Activated B cell treated with CpG ODN at 0.5 μM for 24 hours (primary cell): Measurements from ENCODE around the gene TLR9. TPM values are rescaled to one million over a fixed set of nuclear protein-coding genes. Genes with fewer than 3 reads are reported as not detected.
"Not testable (repeated sequence)": the region's sequence is repeated elsewhere in the genome, so short reads cannot be mapped to it uniquely, and the experiment has no call there.

Source experiments
- ATAC-seq: fragments of 200-7000 bp; cut with Tn5 transposase; one replicate; pipeline ENCODE4 v1.10.0; 2021; ENCODE audit warnings: low read depth, mild to moderate bottlenecking, moderate library complexity
- CTCF ChIA-PET: fragments of 350-600 bp; sonication (Branson Sonifier 250); formaldehyde crosslinking; loops from one replicate; lab custom pipeline; 2021; ENCODE audit warnings: antibody characterized with exemption; lab: Charles Lee
- POLR2A ChIA-PET: fragments of 350-600 bp; sonication (Branson Sonifier 250); formaldehyde crosslinking; loops from one replicate; lab custom pipeline; 2021; ENCODE audit warnings: antibody characterized with exemption; lab: Charles Lee
- DNase-seq: peaks from one replicate; pipeline ENCODE4 v3.0.0; 2022
- H3K27ac Mint-ChIP-seq: one replicate; pipeline ENCODE4 v1.8.0; 2020; ENCODE audit warnings: mixed read lengths
- H3K27me3 Mint-ChIP-seq: one replicate; pipeline ENCODE4 v1.8.0; 2021; ENCODE audit warnings: mixed read lengths
- H3K36me3 Mint-ChIP-seq: one replicate; pipeline ENCODE4 v1.8.0; 2021; ENCODE audit warnings: low read depth, mixed read lengths
- H3K4me1 Mint-ChIP-seq: one replicate; pipeline ENCODE4 v1.8.0; 2021; ENCODE audit warnings: mixed read lengths
- H3K4me3 Mint-ChIP-seq: one replicate; pipeline ENCODE4 v1.8.0; 2020; ENCODE audit warnings: mild to moderate bottlenecking, mixed read lengths
- H3K9me3 Mint-ChIP-seq: one replicate; pipeline ENCODE4 v1.8.0; 2020; ENCODE audit warnings: mixed read lengths
- CTCF ChIP-seq: fragments of 200-600 bp; IDR thresholded peaks from one replicate; pipeline ENCODE4 v1.8.0; 2022; ENCODE audit warnings: antibody characterized with exemption, mild to moderate bottlenecking
- intact Hi-C: fragments of 100-400 bp; cut with micrococcal nuclease; formaldehyde crosslinking; loops from one replicate; pipeline ENCODE4 v1.15.1; 2024
- total RNA-seq: library from RNA; stranded (reverse); gene quantifications from 2 replicates; pipeline ENCODE4 v1.2.3, GENCODE V29; 2022

The TLR9 gene
- total RNA-seq, 1 donor from 2014 or later: 10.4 TPM

GRCh38 chr3:52183786-52184445, 41.5 kb downstream of the TLR9 start:
- no peak overlapping the region for H3K27ac Mint-ChIP-seq
- peaks cover 5% of the 10 kb centered on the region for H3K4me1 Mint-ChIP-seq
- ATAC-seq (no peak), DNase-seq (no peak)
- H3K9me3 Mint-ChIP-seq: no peaks in the 10 kb centered on the region
- H3K27me3 Mint-ChIP-seq: no peaks in the 10 kb centered on the region
- POLR2A ChIA-PET: interaction anchor here (0.6 kb wide), 1 partner anchor 33 kb away, joined by 6 read pairs; no protein-coding TSS in a partner anchor
- no peaks in the 10 kb centered on the region for H3K36me3 Mint-ChIP-seq
- TF ChIP-seq CTCF: no peak
- CTCF ChIA-PET: no interaction called here
- intact Hi-C loops: no loop called here
- H3K4me3 Mint-ChIP-seq: no peak overlapping the region

GRCh38 chr3:52182691-52183090, 42.8 kb downstream of the TLR9 start:
- ChIA-PET POLR2A (no interaction called here), CTCF (no interaction called here)
- no peak overlapping the region for H3K4me3 Mint-ChIP-seq
- H3K9me3 Mint-ChIP-seq: no peaks in the 10 kb centered on the region
- intact Hi-C loops: no loop called here
- H3K4me1 Mint-ChIP-seq: peaks cover 4% of the 10 kb centered on the region
- H3K27me3 Mint-ChIP-seq: no peaks in the 10 kb centered on the region
- H3K27ac Mint-ChIP-seq: no peak overlapping the region
- H3K36me3 Mint-ChIP-seq: no peaks in the 10 kb centered on the region
- DNase-seq (no peak), ATAC-seq (no peak)
- TF ChIP-seq CTCF: no peak

GRCh38 chr3:52182196-52182595, 43.2 kb downstream of the TLR9 start:
- POLR2A ChIA-PET: no interaction called here
- CTCF ChIA-PET: no interaction called here
- Mint-ChIP-seq H3K4me1 (peaks cover 4% of the 10 kb centered on the region), H3K36me3 (no peaks in the 10 kb centered on the region), H3K27ac (no peak overlapping the region), H3K9me3 (no peaks in the 10 kb centered on the region), H3K4me3 (no peak overlapping the region), H3K27me3 (no peaks in the 10 kb centered on the region)
- ATAC-seq (no peak), DNase-seq (no peak)
- intact Hi-C loops: no loop called here
- TF ChIP-seq CTCF: no peak

- intact Hi-C loops: no loop called here
- no peak overlapping the region for H3K27ac Mint-ChIP-seq
- TF ChIP-seq CTCF: no peak
- DNase-seq: no peak
- ATAC-seq: no peak
- ChIA-PET POLR2A (no interaction called here), CTCF (no interaction called here)
- no peaks in the 10 kb centered on the region for H3K9me3 Mint-ChIP-seq
- no peaks in the 10 kb centered on the region for H3K36me3 Mint-ChIP-seq
- no peak overlapping the region for H3K4me3 Mint-ChIP-seq
- H3K4me1 Mint-ChIP-seq: peaks cover 4% of the 10 kb centered on the region
- no peaks in the 10 kb centered on the region for H3K27me3 Mint-ChIP-seq
Observed at GRCh38 chr3:52181543-52181942, 43.9 kb downstream of the TLR9 start.

GRCh38 chr3:52178537-52178936, 46.9 kb downstream of the TLR9 start:
- no peak overlapping the region for H3K4me3 Mint-ChIP-seq
- H3K27ac Mint-ChIP-seq: no peak overlapping the region
- intact Hi-C loops: no loop called here
- ChIA-PET CTCF (no interaction called here), POLR2A (interaction anchor here (0.7 kb wide), 1 partner anchor 196 kb away, joined by 6 read pairs; no protein-coding TSS in a partner anchor)
- H3K4me1 Mint-ChIP-seq: peaks cover 4% of the 10 kb centered on the region
- no peak for DNase-seq
- no peak for ATAC-seq
- TF ChIP-seq CTCF: no peak
- H3K36me3 Mint-ChIP-seq: no peaks in the 10 kb centered on the region
- no peaks in the 10 kb centered on the region for H3K27me3 Mint-ChIP-seq
- no peaks in the 10 kb centered on the region for H3K9me3 Mint-ChIP-seq

GRCh38 chr3:52178126-52178525, 47.3 kb downstream of the TLR9 start:
- H3K9me3 Mint-ChIP-seq, DNase-seq, H3K4me1 Mint-ChIP-seq, H3K4me3 Mint-ChIP-seq, H3K27me3 Mint-ChIP-seq, H3K36me3 Mint-ChIP-seq, H3K27ac Mint-ChIP-seq, ATAC-seq, intact Hi-C loops, CTCF ChIA-PET: not testable (repeated sequence)
- POLR2A ChIA-PET: interaction anchor here (0.7 kb wide), 1 partner anchor 195 kb away, joined by 6 read pairs; no protein-coding TSS in a partner anchor
